Uterus (tissue), 4 donors: ENCODE results near the gene PRR20G. TPM values are rescaled to one million over a fixed set of nuclear protein-coding genes. Genes with fewer than 3 reads are reported as not detected.

Experiments
- DNase-seq, 2 donors: peaks; one replicate each; pipeline ENCODE4 v3.0.0-alpha.2; 2019 to 2020
- H3K27ac ChIP-seq, 2 donors: fragments of 200-600 bp; sonication (generic); 1 replicate in 1 of 2; 2 replicates in 1 of 2; pipeline ENCODE4 v1.5.1; 2016 to 2018
- H3K27me3 ChIP-seq, 2 donors: fragments of 200-600 bp; sonication (generic); one replicate each; pipeline ENCODE4 v1.5.1; 2018 to 2019; ENCODE audit warnings: control low read depth in 1 of 2
- H3K36me3 ChIP-seq, 2 donors: fragments of 200-600 bp; sonication (generic); one replicate each; pipeline ENCODE4 v1.5.1; 2019; ENCODE audit warnings: control low read depth in 1 of 2
- H3K4me1 ChIP-seq, 2 donors: fragments of 200-600 bp; sonication (generic); one replicate each; pipeline ENCODE4 v1.5.1; 2018 to 2019; ENCODE audit warnings: control low read depth in 1 of 2
- H3K4me3 ChIP-seq, 2 donors: fragments of 200-600 bp; sonication (generic); 1 replicate in 1 of 2; 2 replicates in 1 of 2; pipeline ENCODE4 v1.5.1; 2018 to 2019; ENCODE audit warnings: mild to moderate bottlenecking in 1 of 2
- H3K9me3 ChIP-seq, 2 donors: fragments of 200-600 bp; sonication (generic); one replicate each; pipeline ENCODE4 v1.5.1; 2019; ENCODE audit warnings: control low read depth in 1 of 2
- CTCF ChIP-seq, 4 experiments: fragments of 200-600 bp in 2 of 4; fragments of 450-650 bp in 2 of 4; sonication (generic) in 2 of 4; IDR thresholded peaks; one replicate each; pipeline ENCODE4 v1.5.1; 2016 to 2019; ENCODE audit warnings: antibody characterized with exemption in 4 of 4, mild to moderate bottlenecking in 2 of 4, moderate library complexity in 1 of 4
- POLR2A ChIP-seq, 2 donors: fragments of 450-650 bp; IDR thresholded peaks; one replicate each; pipeline ENCODE4 v1.6.1; 2016; ENCODE audit warnings: antibody characterized with exemption in 2 of 2, mild to moderate bottlenecking in 1 of 2, moderate library complexity in 1 of 2
- intact Hi-C: fragments of 100-400 bp; cut with DNase I; formaldehyde crosslinking; loops from one replicate; pipeline ENCODE4 v1.15.1; 2023; ENCODE audit warnings: low total_unique reads
- total RNA-seq, 4 donors: library from RNA; depleted of rRNA in 3 of 4; stranded (reverse); fragments of >200 nt in 3 of 4; gene quantifications; one replicate each; pipeline versions ENCODE4 v1.1.0 to v1.2.4, GENCODE V29; 2014 to 2023
- donor health status: DM: yes; HTN: yes; CAD: no.

Gene PRR20G
- total RNA-seq, 4 donors from 2014 or later: not detected

GRCh38 chr3:127291114-127291513 is 3.3 kb upstream of the PRR20G start:
- no peaks in the 10 kb centered on the region for H3K36me3 ChIP-seq
- no peaks in the 10 kb centered on the region for H3K27me3 ChIP-seq
- no peak for TF ChIP-seq POLR2A (IDR thresholded peaks at IDR 0.05)
- no peak overlapping the region for H3K4me3 ChIP-seq
- H3K9me3 ChIP-seq: no peaks in the 10 kb centered on the region
- no peak for DNase-seq
- intact Hi-C loops: no loop called here
- no peak overlapping the region for H3K27ac ChIP-seq
- no peaks in the 10 kb centered on the region for H3K4me1 ChIP-seq

DNA sequence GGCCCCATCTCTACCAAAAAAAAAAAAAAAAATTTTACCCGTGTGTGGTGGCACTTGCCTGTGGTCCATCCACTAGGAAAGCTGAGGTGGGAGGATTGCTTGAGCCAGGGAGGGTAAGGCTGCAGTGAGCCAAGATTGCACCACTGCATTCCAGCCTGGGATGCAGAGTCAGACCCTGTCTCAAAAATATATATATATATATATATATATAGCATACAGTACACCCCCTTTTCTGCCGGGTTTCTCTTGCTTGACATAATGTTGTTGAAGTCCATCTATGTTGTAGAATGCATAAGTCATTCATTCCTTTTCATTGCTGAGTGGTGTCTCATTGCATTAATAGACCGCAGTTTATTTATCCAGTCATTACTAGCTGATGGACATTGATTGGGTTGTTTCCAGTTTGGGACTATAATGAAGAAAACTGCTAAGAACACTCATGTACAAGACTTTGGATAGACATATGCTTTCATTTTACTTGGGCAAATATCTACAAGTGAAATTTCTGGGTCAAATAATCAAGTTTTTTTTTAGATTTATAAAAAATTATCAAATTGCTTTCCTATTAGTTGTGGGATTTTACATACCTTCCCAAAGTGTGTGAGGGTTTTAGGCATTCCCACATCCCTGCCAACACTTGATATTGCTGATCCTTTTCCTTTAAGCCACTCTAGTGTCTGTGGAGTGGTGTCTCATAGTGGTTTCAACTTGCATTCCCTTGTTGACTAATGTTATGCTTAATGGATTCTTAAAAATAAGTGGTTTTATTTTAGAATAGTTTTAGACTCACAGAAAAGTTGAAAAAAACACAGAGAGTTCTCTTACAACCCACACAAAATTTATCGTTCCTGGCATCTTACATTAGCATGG is 2.1 kb upstream of the PRR20G start:
- H3K36me3 ChIP-seq: no peaks in the 10 kb centered on the region
- TF ChIP-seq CTCF (IDR thresholded peaks at IDR 0.05) (no peak), POLR2A (IDR thresholded peaks at IDR 0.05) (no peak)
- H3K4me1 ChIP-seq: no peaks in the 10 kb centered on the region
- no peak overlapping the region for H3K27ac ChIP-seq
- no peaks in the 10 kb centered on the region for H3K27me3 ChIP-seq
- no peaks in the 10 kb centered on the region for H3K9me3 ChIP-seq
- no peak overlapping the region for H3K4me3 ChIP-seq
- intact Hi-C loops: no loop called here
- no peak for DNase-seq

- intact Hi-C loops: no loop called here
- TF ChIP-seq POLR2A (IDR thresholded peaks at IDR 0.05) (no peak), CTCF (IDR thresholded peaks at IDR 0.05) (no peak)
- Histone ChIP-seq H3K4me3 (no peak overlapping the region), H3K4me1 (no peaks in the 10 kb centered on the region), H3K9me3 (no peaks in the 10 kb centered on the region), H3K27me3 (no peaks in the 10 kb centered on the region), H3K27ac (no peak overlapping the region), H3K36me3 (no peaks in the 10 kb centered on the region)
- no peak for DNase-seq
Observed at GRCh38 chr3:127288921-127289705, 1.3 kb upstream of the PRR20G start.

- intact Hi-C loops: no loop called here
Observed at GRCh38 chr3:127288343-127288742, 497 bp upstream of the PRR20G start.

DNA sequence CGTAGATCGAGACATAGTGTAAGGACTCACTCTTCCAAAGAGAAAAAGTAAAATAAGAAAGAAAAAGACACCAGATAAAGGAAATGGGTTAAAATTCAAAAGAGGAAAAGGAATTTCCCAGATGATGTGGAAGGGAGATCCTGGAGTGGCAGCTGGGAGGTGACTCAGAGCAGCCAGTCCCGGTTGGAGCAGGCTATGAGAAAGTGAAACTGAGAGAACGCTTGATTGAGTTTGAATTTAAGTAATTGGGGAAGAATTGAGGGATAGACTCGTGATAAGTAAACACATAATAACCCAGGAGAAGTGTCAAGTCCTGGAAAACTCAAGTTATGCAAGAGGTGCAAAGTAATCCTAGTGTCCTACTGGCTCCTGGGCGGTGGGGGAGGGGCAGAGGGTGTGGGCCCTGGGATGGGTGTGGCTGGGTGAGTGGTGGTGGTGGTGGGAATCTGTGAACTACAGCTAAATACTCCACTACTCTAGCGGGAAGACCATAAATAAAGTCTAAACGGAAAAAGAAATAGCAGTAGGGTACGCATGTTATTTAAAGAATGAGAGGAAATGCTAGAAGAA is 1.2 kb downstream of the PRR20G start:
- Histone ChIP-seq H3K4me1 (no peaks in the 10 kb centered on the region), H3K36me3 (no peaks in the 10 kb centered on the region), H3K9me3 (no peaks in the 10 kb centered on the region), H3K27ac (no peak overlapping the region), H3K27me3 (no peaks in the 10 kb centered on the region), H3K4me3 (no peak overlapping the region)
- intact Hi-C loops: no loop called here
- no peak for TF ChIP-seq CTCF (IDR thresholded peaks at IDR 0.05)
- TF ChIP-seq POLR2A (IDR thresholded peaks at IDR 0.05): no peak
- DNase-seq: no peak

More at GRCh38 chr3:127288343-127288742, 497 bp upstream of the PRR20G start:
- Histone ChIP-seq H3K9me3 (no peaks in the 10 kb centered on the region), H3K4me1 (no peaks in the 10 kb centered on the region), H3K4me3 (no peak overlapping the region), H3K36me3 (no peaks in the 10 kb centered on the region), H3K27ac (no peak overlapping the region), H3K27me3 (no peaks in the 10 kb centered on the region)
- TF ChIP-seq CTCF (IDR thresholded peaks at IDR 0.05) (no peak), POLR2A (IDR thresholded peaks at IDR 0.05) (no peak)
- no peak for DNase-seq
